ENCODE data around the gene ESYT2.
"Not testable (repeated sequence)": the region's sequence is repeated elsewhere in the genome, so short reads cannot be mapped to it uniquely, and the experiment has no call there.

ESYT2 gene

GRCh38 chr7:158710651-158711102 is 118.6 kb downstream of the ESYT2 start:
- DNase-seq, result no peak

- no peak for DNase-seq
These were observed 121.7 kb downstream of the ESYT2 start for GRCh38 chr7:158707610-158708009.

- no peak for DNase-seq
These were observed 122.4 kb downstream of the ESYT2 start for GRCh38 chr7:158706710-158707590.

GRCh38 chr7:158706273-158706704 is 123.0 kb downstream of the ESYT2 start:
- no peak for DNase-seq

- DNase-seq, result no peak
These were observed 124.0 kb downstream of the ESYT2 start for GRCh38 chr7:158705234-158705850.

GRCh38 chr7:158704524-158705233 is 124.6 kb downstream of the ESYT2 start, which contains the start of gene NCAPG2:
NCAPG2 (minus strand) TSS chr7:158704804; CDS start chr7:158701899, 2,905 bp downstream.
- peak; percentile 96 for DNase-seq

GRCh38 chr7:158703679-158704523 is 125.4 kb downstream of the ESYT2 start:
- DNase-seq, result not testable (repeated sequence)

- no peak for DNase-seq
These were observed 126.4 kb downstream of the ESYT2 start for GRCh38 chr7:158702944-158703343.

- no peak for DNase-seq
These were observed 127.1 kb downstream of the ESYT2 start for GRCh38 chr7:158702196-158702595.

- no peak for DNase-seq
These were observed 129.3 kb downstream of the ESYT2 start for GRCh38 chr7:158700008-158700407.

GRCh38 chr7:158699341-158699740 is 130.0 kb downstream of the ESYT2 start:
- DNase-seq, result no peak

- no peak for DNase-seq
These were observed 130.6 kb downstream of the ESYT2 start for GRCh38 chr7:158698657-158699195.

GRCh38 chr7:158697597-158697996 is 131.7 kb downstream of the ESYT2 start:
- DNase-seq, result not testable (repeated sequence)

- peak; percentile 29 for DNase-seq
These were observed 133.4 kb downstream of the ESYT2 start for GRCh38 chr7:158695726-158696452.

GRCh38 chr7:158695056-158695455 is 134.3 kb downstream of the ESYT2 start:
- no peak for DNase-seq

- no peak for DNase-seq
These were observed 134.7 kb downstream of the ESYT2 start for GRCh38 chr7:158694650-158695049.

- DNase-seq, result no peak
These were observed 139.8 kb downstream of the ESYT2 start for GRCh38 chr7:158689488-158689887.

- DNase-seq, result no peak
These were observed 141.9 kb downstream of the ESYT2 start for GRCh38 chr7:158687406-158687805.

- no peak for DNase-seq
These were observed 143.6 kb downstream of the ESYT2 start for GRCh38 chr7:158685693-158686092.

- no peak for DNase-seq
These were observed 145.0 kb downstream of the ESYT2 start for GRCh38 chr7:158684329-158684728.

GRCh38 chr7:158683541-158683940 is 145.8 kb downstream of the ESYT2 start:
- DNase-seq, result no peak

All from activated CD4-positive, alpha-beta T cell treated with anti-CD3 and anti-CD28 coated beads for 1 hour (primary cell).